Measurements from ENCODE around the gene IFNA6.
"Not testable (repeated sequence)": the region's sequence is repeated elsewhere in the genome, so short reads cannot be mapped to it uniquely, and the experiment has no call there.

The IFNA6 gene

DNA sequence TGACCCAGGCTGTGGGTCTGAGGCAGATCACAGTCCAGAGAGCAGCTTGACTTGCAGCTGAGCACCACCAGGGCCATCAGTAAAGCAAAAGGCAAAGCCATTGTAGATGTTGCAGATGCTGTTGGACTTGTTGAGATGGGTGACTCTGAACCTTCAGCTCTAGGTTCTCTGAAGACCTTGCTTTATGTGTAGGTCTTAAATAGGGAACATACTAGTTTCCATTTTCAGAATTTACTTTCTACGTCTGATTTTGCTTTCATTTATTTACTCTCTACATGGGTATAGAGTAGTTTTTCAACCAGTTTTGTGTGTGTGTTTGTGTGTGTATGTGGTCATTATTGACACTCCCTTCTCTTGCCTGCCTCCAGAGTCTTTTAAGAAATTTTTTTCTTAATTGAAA, at the start of gene IFNA6:
IFNA6 (minus strand) TSS at position 101 of the 400 bp plus-strand sequence; CDS start at position 101, 0 bp downstream.
- no peak for DNase-seq (ENCODE audit: low read depth)

DNA sequence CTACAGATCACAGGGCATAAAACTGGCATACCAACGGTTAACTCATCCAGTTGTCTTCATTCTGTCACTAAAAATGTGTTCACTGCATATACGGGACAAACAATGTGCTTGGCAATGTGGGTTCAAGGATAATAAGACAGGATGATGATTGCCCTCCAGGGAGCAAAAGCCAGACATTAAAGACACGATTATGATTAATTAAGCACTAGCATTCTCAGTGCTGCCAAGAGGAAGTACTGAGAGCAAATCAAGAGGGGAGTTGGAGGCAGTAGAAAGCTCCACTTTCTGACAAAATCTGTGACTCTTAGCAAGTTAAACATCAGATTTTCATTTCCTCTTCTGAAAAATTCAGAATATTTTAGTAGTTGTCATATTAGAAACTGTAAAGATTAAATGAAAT, 49.3 kb upstream of the IFNA6 start:
- no peak for DNase-seq (ENCODE audit: low read depth)

DNA sequence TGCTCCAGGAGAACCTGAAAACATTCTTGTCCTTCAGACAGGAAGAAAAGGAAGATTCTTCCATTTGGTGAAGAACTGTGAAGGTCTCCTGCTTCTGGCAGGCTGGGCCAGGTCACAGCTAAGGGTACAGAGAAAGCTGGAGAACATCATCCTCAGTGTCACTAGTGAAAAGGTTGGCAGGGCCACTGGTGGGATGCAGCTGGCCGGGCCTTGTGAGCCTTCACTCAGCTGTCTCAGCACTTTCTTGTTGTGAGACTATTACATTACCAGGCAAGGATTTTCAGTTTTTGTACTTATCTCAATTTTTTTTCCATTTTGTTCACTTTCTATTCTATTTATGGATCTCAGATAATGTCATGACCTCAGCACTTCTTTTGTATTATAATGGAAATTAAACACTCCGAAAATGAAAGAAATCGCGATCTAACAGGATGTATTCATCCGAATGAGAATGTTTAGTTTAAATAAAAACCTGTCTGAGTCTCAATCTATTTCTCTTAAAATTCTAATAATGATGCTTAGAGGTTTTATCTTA, 48.3 kb upstream of the IFNA6 start:
- no peak for DNase-seq (ENCODE audit: low read depth)

DNA sequence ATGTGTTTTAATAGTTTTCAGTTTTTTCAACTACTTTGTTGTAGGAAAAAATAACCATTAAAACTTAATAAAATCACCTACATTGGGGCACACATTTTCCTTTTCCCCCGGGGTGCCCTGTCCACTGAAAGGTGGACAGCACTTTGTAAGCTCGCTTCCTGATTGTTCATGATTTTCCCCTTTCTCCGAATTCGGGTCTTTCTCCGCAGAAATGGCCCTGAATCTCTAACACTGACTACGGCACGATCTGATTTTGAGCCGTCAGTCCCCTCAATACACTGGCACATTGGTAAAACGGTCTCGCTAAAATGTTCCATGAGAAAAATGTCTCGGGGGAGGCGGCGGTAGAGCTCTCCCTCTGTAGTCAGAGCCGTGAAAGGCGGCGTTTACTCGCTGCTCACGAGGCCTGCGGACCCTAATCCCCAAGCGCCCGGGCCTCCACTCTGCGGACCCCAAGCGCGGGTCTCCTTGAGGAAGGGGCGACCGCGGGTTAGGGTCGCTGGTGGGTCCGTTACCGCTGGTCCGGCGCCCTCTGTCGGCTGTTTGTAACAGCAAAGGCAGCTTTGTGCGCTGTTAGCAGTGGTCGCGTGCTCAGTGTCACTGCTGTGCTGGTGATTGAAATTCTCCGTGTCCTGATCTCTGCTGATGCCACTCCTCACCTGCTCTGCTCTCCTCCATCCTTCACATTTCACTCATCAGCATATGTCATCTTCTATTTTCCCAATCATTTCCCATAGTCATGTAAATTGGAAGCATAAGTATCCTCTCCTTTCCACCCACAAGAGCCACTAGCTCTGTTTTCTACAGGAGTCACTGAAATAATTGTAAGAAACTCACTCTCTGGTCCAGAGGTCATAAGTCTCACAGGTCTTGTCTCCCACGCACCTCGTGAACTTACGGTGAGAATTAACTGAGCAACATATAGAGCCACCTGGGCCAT, 45.4 kb upstream of the IFNA6 start:
- DNase-seq (ENCODE audit: low read depth), result peak; percentile 44

DNA sequence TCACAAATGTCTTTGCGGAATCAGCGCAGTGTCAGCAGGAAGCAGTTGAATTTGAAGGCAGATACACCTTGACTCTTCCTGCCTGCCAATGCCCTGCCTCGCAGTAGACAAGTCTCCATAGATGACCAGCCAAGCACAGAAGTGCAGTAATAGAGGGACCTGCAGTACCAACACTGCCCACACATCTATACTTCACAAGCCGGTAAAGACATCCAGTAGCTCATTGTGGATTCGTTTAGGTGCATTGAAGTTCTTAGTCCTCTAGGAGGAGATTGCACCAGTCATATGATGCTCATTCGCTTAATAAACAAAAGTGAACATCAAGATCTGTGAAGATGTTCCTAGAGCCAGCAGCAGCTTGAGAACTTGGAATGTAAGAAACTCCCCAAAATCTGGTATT, 41.6 kb upstream of the IFNA6 start:
- no peak for DNase-seq (ENCODE audit: low read depth)

DNA sequence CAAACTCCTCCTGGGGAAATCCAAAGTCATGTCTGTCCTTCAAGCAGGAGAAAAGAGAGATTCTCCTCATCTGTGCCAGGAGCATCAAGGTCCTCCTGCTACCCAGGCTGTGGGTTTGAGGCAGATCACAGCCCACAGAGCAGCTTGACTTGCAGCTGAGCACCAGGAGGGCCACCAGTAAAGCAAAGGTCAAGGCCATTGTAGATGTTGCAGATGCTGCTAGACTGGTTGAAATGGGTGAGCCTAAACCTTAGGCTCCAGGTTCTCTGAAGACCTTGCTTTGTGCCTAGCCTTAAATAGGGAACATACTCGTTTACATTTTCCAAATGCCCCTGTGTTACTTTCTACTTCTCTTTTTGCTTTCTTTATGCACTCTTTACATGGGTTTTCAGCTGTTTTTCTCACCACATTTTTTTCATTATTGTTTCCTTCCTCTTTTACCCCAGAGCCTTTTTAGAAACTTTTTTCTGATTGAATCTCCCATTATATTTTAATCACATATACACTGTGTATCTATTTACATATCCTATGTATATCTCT, 34.5 kb upstream of the IFNA6 start, which contains the start of gene IFNA2:
IFNA2 (minus strand) TSS at position 268 of the 540 bp plus-strand sequence; CDS start at position 199, 69 bp downstream.
- DNase-seq (ENCODE audit: low read depth), result no peak

DNA sequence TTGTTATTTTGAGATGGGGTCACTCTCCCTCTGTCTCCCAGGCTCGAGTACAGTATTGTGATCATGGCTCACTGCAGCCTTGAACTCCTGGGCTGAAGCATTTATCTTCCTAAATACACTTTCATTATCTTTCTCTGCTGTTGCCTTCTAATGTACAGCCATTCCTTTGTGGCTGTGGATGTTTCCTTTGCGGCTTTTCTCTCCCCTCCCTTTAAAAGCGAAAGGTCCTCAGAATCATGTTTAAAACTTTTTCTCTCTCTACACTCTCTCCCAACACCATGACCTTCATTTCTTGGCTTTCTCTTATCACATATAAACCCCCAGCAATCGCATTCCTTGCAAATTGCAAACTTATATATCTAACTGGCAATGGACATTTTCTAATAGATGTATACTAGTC, 32.9 kb upstream of the IFNA6 start:
- DNase-seq (ENCODE audit: low read depth), result no peak

DNA sequence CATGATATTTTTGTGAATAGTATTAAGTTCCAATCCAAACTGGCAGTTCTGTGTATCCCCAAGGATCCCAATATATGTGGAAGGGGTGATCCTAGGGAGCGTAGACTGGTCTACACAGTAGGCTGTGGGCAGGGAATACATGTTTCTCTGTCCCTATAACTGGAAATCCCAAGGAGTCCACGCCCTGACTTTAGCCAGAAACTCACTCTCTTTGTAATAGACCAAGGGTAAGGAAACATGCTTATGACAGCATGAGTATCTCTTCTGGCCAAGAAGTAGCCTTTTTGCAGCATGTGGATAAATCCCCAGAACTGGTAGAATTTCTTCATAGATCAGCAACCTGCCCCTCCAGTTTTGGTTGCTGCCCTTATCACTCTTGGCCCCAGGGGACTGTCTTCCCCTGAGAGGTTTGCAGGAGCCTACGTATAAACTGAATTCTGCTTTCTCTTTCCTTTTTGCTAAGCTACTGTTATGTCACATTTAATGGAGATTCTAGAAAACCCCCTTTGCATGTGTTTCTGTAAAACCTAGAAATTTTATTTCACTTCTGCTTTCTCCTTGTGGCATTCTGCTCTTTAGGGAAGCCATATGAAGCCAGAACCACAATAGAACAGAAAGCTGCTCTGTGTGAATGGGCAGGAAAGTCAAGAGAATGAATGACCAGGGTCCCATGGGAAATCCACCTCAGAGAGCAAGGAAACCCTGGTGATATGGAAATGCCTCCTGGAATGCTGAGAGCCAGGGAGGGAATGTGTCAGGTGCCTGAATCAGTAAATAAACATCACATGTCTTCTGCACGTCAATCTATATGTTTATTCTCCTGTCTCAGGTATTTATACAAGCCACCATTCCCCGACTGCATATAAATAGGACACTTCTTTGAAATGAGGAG, 31.0 kb upstream of the IFNA6 start:
- no peak for DNase-seq (ENCODE audit: low read depth)

DNA sequence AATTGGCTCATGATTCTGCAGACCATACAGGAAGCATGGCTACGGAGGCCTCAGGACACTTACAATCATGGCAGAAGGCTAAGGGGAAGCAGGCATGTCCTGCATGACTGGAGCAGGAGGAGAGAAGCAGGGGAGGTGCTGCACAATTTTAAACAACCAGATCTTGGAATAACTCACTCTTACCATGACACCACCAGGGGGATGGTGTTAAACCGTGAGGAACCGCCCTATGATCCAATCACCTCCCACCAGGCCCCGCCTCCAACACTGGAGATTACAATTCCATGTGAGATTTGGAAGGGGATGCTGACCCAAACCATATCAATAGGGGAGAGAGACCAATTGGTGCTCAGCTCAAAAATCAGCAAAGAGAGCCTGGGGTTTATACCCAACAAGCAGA, 20.8 kb upstream of the IFNA6 start:
- not testable (repeated sequence) for DNase-seq (ENCODE audit: low read depth)

DNA sequence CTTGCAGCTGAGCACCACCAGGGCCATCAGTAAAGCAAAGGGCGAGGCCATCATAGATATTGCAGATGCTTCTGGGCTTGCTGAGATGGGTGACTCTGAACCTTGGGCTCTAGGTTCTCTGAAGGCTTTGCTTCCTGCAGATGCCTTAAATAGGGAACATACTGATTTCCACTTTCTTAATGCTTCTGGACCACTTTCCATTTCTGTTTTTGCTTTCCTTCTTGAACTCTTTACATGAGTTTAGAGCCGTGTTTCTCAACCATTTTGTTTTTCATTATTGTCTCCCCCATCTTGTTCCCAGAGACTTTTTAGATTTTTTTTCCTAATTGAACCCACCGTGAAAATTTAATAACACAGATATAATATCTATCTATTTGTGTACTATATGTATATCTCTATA, 17.3 kb upstream of the IFNA6 start, which contains the start of gene IFNA13:
IFNA13 (minus strand) TSS at position 101 of the 400 bp plus-strand sequence; CDS start at position 54, 47 bp downstream.
- DNase-seq (ENCODE audit: low read depth), result no peak

DNA sequence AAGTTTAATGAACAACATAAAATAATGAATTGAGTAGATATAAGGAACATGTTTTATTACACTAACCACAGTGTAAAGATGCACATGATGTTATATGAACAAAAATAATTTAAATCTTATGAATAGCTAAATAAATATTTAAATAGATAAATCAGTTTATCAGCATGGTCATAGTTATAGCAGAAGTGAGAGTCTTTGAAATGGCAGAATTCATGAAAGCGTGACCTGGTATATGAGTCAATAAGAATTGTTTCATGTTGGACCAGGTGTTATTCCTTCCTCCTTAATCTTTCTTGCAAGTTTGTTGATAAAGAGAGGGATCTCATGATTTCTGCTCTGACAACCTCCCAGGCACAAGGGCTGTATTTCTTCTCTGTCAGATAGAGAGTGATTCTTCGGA, 16.5 kb upstream of the IFNA6 start:
- not testable (repeated sequence) for DNase-seq (ENCODE audit: low read depth)

DNA sequence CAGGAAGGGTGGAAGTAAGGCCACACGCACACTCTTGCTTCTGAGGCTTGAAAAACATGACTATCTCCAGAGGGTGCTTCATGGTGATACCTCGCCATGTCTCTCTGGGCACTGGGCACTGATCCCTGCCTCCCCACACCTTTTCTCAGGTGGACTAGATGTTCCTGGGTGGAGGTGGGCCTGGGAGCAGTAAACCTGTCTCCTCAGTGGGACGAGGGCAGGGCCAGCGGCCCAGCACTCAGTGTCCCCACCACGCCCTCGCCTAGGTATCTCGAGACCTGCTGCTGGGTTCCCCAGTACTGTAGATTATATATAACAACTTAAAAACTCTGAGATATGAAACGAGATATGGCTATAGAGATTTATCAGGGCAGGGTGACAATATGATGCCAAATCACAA, 11.6 kb upstream of the IFNA6 start:
- DNase-seq (ENCODE audit: low read depth), result no peak

DNA sequence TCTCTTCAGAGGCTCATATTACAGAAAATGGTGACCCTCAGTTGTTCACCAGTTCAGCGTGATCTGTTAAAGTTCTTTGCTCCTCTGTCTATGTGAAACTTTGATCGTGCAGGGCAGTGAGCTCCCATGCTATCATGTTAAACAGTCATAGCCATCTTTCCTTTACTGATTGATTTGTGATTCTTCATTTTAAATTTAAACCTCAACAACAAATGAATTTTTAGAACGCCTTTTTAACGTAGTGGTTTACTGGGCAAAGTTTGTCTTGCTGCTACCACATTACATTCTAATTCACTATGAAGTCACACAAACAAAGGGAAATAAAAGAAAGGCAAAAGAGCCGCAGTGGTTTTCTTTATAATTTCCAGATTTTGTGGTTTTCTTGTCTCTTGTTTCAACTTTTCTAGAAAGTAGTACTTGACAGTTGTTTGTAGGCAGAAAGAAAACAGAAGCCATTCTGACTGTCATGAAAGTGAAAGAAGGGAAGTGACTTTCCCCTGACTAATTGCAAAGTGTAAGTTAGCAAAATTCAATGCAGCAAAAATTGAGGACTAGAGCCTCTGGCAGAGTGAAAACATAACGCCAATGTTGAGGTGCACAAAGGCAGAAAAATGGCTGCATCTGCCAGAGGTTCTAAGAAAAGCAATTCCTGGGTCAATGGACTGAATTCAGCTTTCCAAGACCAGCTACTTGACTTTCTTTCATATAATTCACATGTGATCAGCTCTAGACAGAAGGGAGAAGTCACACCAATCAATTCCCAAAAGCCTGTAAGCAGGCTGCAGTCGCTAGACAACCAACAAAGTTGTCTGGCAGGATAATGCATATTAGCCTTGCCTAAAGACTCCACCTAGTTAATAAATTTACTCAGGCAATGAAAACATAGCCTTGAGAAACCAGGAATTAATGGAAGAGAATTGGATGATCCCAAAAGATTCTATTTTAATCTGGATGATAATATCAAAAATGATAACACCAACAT, 7.1 kb upstream of the IFNA6 start:
- DNase-seq (ENCODE audit: low read depth), result no peak

DNA sequence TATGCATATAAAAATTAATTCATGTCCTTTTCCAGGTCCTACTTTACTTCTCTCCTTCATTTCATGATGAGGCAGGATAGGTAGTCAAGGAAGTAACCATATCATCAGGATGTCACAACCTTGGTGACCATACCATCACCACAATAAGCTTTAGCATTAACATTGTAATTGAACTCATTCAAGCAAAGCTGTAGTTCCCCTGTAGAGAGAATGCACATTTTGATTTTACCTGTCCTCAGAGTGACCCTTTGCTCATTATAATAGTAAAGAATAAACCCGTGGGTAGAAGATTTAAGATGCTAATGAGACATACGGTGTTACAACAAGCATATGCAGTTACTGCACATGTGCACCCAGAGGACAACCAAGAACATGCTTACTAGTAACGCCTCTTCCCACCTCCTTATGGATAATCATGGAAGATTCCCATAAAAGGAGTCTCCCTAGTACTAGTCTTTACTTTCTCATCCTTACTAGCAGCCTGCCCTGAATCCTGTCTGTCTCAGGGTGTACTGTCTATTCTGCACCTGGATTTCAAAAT, 2.2 kb downstream of the IFNA6 start:
- DNase-seq (ENCODE audit: low read depth), result no peak

DNA sequence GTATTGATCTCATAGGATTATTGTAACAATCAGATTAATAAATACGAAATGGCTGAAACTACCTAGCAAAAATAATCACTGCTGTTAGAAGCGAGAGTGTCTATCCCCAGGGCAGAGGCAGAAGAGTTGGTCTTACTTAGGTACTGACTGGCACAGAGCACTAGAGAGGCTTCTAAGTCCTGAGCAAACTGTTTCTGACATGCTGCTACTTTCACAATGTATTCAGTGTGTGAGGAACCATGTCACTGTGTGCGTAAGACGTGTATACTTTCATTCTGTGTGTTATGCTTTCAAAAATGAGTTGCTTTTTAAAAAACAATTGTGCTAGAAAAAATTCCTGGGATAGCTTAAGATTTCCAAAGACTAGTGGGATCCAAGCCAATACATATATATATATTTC, 10.0 kb downstream of the IFNA6 start:
- DNase-seq (ENCODE audit: low read depth), result no peak

DNA sequence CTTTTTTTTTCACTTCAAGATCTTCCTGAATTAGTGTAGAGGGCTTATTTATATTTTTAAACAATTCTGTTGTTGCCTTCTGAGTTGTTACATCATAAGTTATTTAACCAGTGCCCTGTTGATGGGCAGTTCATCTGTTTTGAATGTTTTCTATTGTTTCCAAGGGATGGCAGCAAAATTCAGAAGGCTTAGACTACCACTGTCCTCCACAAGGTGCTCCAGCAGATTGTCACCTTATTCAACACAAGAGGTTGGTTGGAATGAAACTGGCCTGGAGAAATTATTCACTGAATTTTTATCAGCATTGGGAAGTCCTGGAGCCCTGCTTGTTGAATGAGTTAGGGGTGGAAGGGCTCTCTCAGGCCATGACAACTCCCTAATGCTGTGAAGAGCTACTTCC, 14.2 kb downstream of the IFNA6 start:
- no peak for DNase-seq (ENCODE audit: low read depth)

DNA sequence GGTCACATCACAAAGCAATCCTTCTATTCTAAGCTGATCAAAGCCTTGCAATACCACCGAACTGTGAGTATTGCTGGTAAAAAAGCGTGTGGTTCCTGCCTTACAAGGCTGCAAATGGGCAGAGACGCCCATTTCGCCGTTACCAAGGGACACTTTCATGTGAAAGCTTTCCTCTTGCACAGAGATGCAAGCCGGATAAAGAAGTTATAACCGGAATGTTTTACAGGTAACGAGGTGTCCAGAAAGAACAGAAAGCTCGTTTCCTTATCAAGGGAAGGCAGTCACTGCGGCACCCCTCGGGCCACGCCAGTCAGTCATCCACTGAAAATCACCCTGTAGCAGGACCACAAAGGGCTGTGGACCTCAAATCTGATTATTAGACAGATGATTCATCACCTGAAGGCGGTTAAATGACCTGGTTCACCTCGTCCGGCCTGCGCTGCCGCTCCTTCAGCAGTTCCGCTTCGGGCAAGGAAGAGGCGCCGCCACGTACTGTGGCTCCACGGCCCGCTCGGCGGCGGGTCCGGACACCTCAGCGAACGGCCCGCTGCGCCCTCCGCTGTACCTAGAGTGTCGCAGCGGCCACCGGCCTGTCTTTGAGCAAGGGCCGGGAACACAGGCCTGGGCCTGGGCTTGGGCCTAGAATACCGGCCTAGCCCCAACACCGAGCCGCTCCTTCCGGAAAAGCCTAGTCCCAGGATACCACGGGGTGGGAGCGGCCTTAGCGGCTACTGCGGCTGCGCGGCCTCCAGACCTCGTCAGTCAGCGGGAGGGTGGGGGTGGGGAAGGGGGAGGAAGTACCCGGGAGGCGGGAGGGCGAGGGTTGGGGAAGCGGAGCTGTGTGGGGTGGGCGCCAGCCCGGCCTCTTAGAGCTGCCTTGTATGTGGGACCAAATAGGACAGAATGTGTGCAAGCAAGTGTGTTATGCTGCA, 15.7 kb downstream of the IFNA6 start, which contains the start of gene KLHL9:
KLHL9 (minus strand) TSS at position 704 of the 932 bp plus-strand sequence; CDS start at position 159, 545 bp downstream.
- DNase-seq (ENCODE audit: low read depth), result peak; percentile 81

DNA sequence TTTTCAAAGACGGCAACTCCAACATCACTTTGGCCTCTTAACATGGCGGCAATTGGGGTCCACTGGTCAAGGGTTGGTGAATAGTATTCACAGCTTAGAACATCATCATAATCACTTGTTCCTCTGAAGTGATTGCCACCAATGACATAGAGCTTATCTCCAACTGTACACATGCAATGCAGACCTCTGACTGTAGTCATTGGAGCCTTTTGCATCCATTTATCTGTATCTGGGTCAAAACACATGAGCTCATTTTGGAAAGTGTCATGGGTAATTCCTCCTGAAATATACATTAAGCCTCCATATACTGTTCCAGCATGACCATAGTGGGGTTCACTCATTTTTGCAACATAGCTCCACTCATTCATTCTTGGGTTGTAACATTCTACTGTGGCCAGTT, 17.5 kb downstream of the IFNA6 start:
- DNase-seq (ENCODE audit: low read depth), result no peak
